NCI-H2107 treated with DMSO at 0.1 percent for 48 hours (cell line): ENCODE data around the gene RPS27.
"Not testable (repeated sequence)": the region's sequence is repeated elsewhere in the genome, so short reads cannot be mapped to it uniquely, and the experiment has no call there.

Experiments used
- DNase-seq: peaks from one replicate; lab custom pipeline; 2025; ENCODE audit not compliant: unreplicated experiment; lab: John Stamatoyannopoulos, UW

Gene RPS27

GRCh38 chr1:153960206-153960605, 30.4 kb upstream of the RPS27 start:
- DNase-seq: no peak

GRCh38 chr1:153961421-153961820, 29.1 kb upstream of the RPS27 start:
- no peak for DNase-seq

- DNase-seq: no peak
These were observed 28.2 kb upstream of the RPS27 start for GRCh38 chr1:153962088-153963029.

GRCh38 chr1:153963030-153963849, 27.3 kb upstream of the RPS27 start, which contains the start of gene SLC39A1:
Gene SLC39A1, minus strand, starts transcription at chr1:153963537. Its CDS starts 822 bp downstream, at chr1:153962715.
- peak; percentile 98 for DNase-seq

- DNase-seq: no peak
These were observed 26.7 kb upstream of the RPS27 start for GRCh38 chr1:153963850-153964331.

GRCh38 chr1:153967107-153967999, 23.2 kb upstream of the RPS27 start, which contains the start of gene CREB3L4:
Gene CREB3L4, plus strand, starts transcription at chr1:153967902. Its CDS starts 624 bp downstream, at chr1:153968526.
- DNase-seq: peak; percentile 99

- peak; percentile 80 for DNase-seq
These were observed 22.6 kb upstream of the RPS27 start for GRCh38 chr1:153968000-153968363.

GRCh38 chr1:153968408-153968807, 22.2 kb upstream of the RPS27 start:
- no peak for DNase-seq

- no peak for DNase-seq
These were observed 21.6 kb upstream of the RPS27 start for GRCh38 chr1:153968972-153969371.

- no peak for DNase-seq
These were observed 20.2 kb upstream of the RPS27 start for GRCh38 chr1:153970346-153970745.

- no peak for DNase-seq
These were observed 17.5 kb upstream of the RPS27 start for GRCh38 chr1:153973071-153973470.

- DNase-seq: no peak
These were observed 17.0 kb upstream of the RPS27 start for GRCh38 chr1:153973525-153973924.

GRCh38 chr1:153976819-153977249, 13.7 kb upstream of the RPS27 start:
- DNase-seq: no peak

GRCh38 chr1:153977250-153978240, 13.0 kb upstream of the RPS27 start, which contains the start of gene JTB:
Gene JTB, minus strand, starts transcription at chr1:153977674. Its CDS starts 422 bp downstream, at chr1:153977252.
- DNase-seq: peak; percentile 83

- no peak for DNase-seq
These were observed 12.2 kb upstream of the RPS27 start for GRCh38 chr1:153978274-153978909.

GRCh38 chr1:153979091-153979490, 11.5 kb upstream of the RPS27 start:
- DNase-seq: not testable (repeated sequence)

- DNase-seq: not testable (repeated sequence)
These were observed 8.8 kb upstream of the RPS27 start for GRCh38 chr1:153981735-153982134.

- DNase-seq: no peak
These were observed 6.3 kb upstream of the RPS27 start for GRCh38 chr1:153984123-153984894.
